HG02642 (cell line): ENCODE results near the gene RNF14.
"Not testable (repeated sequence)": the region's sequence is repeated elsewhere in the genome, so short reads cannot be mapped to it uniquely, and the experiment has no call there.

ENCODE experiments used
- ATAC-seq: cut with Tn5 transposase; IDR thresholded peaks from one replicate; pipeline ENCODE4 v1.9.1; 2021; ENCODE audit warnings: mild to moderate bottlenecking; ENCODE audit not compliant: unreplicated experiment, poor library complexity

RNF14 gene

GRCh38 chr5:141968914-141969608 lies at the start of gene RNF14:
RNF14 (plus strand) TSS chr5:141969105; CDS start chr5:141973589, 4,484 bp downstream.
- peak; percentile 93 for ATAC-seq

DNA sequence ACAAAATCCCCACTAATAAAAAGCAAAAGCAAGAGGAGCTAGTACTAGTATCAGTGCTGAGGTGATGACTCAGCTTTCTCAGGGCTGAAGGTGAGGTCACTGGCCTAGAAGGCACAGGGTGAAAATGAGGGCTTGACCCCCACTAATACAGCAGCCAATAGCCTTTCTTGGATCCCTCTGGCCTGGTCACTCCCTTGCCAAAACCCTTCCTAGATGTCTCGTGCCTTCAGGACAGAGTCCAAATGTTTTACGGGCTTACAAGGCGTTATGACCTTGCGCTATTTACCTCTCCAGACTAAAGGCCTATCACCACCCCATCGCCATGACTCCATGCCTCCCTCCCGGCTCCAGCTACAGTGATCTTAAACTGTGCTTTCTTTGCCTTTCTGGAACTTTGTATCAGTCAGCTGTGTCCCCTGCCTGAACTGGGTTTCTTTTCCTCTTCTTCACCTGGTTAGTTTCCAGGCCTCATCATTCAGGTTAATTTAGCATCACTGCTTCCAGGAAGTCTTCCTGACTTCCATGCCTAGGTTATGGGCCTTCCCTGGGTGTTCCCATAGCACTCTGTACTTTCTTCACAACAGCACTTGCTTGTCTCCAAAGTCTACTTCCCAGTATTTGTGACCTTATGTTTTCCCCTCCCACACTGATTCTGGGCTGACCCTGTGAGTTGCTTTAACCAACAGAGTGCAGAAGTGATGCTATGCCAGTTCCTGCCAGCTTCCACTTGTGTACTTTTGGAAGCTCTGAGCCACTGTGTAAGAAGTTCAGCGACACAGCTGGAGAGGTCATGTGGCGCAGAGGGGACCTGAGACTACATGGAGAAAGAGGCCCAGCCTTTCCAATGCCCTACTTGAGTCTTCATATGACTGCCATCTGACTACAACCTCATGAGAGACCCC lies 49.4 kb upstream of the RNF14 start:
- no peak for ATAC-seq

DNA sequence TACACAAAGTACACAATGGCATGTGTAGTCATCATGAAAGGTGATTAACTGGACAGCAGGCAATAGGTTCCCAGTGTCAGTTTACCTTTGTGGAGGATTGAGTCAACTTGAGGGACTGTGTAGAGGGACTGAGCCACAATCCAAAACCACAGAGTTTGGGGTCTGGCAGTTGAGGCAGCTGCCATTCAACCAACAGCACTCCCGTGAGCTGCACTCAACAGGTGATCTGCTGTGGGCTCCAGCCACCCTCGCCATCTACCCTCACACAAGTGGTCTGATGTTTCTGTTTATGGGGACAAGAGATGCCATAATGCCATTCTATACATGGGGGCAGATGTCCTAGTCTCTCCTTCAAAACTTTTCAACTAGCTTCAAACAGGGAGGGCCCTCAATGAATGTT lies 48.1 kb upstream of the RNF14 start:
- ATAC-seq: no peak

DNA sequence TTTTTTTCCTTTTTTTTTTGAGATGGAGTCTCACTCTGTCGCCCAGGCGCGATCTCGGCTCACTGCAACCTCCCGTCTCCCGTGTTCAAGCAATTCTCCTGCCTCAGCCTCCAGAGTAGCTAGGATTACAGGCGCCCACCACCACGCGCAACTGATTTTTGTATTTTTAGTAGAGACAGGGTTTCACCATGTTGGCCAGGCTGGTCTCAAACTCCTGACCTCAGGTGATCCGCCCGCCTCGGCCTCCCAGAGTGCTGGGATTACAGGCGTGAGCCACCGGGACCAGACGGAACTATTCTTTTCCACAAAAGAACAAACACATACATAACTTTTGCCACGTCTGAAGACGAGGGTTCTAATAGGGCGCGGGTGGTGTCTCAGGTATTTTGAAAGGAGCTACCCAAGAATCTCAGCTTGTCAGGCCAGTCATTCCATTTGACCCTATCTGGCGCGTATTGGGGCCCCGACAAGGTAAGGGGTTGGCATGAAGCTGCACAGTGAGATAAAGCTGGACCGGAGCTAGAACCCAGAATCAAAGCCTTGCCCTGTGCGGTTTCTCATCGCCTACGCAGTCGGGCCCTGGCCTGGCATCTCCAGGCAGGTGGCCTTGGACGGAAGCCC lies 46.0 kb upstream of the RNF14 start:
- not testable (repeated sequence) for ATAC-seq

GRCh38 chr5:141923448-141924313 lies 45.2 kb upstream of the RNF14 start, which contains the start of gene DELE1:
DELE1 (plus strand) TSS chr5:141923871; CDS start chr5:141923942, 71 bp downstream.
- ATAC-seq: peak; percentile 99

- no peak for ATAC-seq
These were observed 42.5 kb upstream of the RNF14 start for GRCh38 chr5:141926434-141926833.

DNA sequence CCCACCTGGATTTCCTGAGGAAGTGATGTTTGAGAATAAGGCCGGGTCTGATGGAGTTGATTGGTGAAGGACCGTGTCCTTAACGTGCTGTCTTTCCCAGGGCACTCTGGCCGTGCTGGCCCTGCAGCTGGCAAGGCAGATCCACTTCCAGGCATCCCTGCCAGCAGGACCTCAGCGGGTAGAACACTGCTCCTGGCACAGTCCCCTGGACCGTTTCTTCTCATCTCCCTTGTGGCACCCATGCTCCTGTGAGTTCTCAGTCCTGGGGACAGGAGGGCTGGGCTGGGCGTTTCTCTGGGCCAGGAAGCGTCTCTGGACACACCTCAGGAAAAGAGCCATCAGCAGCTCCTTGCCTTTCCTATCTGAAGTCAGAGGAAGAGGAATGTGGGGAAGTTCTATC lies 40.9 kb upstream of the RNF14 start:
- ATAC-seq: no peak

DNA sequence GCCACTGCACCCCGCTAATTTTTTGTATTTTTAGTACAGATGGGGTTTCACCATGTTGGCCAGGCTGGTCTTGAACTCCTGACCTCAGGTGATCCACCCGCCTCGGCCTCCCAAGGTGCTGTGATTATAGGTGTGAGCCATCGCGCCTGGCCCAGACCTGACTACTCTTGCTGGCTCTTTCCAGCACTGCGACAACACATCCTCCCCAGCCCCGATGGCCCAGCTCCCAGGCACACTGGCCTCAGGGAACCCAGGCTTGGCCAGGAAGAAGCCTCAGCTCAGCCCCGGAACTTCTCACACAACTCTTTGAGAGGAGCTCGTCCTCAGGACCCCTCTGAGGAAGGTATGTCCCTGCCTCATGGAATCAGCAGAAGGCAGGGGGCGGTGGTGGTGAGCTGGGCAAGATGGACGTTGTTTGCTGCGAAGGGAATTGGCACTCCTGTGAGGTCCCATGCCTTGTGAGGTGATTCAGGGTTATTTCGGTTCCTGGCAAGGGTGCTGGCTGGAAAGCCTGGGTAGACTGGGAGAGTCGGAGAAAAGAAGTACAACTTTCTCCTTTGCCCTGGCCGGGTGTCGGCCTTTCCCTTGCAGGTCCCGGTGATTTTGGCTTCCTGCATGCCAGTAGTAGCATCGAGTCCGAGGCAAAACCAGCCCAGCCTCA lies 39.4 kb upstream of the RNF14 start:
- no peak for ATAC-seq

GRCh38 chr5:141931694-141932093 lies 37.2 kb upstream of the RNF14 start:
- no peak for ATAC-seq

- no peak for ATAC-seq
These were observed 35.8 kb upstream of the RNF14 start for GRCh38 chr5:141933151-141933550.

- no peak for ATAC-seq
These were observed 34.6 kb upstream of the RNF14 start for GRCh38 chr5:141934099-141934844.

- no peak for ATAC-seq
These were observed 33.4 kb upstream of the RNF14 start for GRCh38 chr5:141935538-141935937.

DNA sequence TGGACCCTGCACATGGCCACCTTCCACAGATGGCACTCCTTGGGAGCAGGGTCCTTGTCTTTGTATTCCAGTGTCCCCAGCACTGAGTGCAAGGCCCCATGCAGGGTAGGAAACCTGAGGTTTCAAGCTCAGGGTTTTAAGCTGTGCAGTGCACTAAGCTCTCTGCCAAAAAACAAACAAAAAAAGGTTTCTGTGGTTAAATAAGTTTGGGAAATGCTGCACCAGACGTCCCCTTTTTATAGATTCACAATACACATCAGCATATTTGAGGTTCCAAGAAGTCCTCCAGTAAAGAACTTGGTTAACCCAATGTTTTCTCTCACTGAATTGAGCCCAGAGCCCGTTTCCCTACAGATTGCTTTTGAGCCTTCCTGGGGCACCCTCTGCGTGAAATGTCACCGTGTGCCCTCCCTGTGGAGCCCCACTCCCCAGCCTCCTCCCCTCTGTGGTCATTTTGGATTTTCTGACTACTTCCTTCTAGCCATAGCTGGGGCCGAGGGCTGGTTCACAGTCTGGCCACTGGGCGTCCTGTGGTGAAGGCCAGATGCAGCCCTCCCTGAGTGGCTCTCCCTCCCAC lies 28.1 kb upstream of the RNF14 start:
- ATAC-seq: no peak

DNA sequence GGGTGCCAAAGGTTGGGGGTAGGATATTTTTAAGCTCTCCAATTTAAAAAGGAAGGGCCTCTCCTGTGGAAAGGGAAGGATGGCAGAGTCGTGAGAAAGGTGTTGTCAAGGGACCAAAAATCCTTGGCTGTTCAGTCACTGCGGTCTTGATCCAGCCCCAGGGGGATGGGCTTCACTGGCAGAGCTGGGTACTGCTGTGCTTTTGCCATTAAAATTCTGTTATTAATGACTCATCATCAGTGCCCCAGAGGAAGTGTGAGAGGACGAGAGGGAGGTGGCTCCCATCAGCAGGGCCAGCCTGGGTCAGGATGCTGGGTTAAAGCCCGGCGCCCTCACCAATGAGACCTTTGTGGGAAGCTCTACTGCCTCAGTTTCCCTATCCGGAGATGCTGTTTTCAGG lies 27.6 kb upstream of the RNF14 start:
- no peak for ATAC-seq

- no peak for ATAC-seq
These were observed 27.1 kb upstream of the RNF14 start for GRCh38 chr5:141941779-141942178.

- no peak for ATAC-seq
These were observed 26.6 kb upstream of the RNF14 start for GRCh38 chr5:141942185-141942857.

DNA sequence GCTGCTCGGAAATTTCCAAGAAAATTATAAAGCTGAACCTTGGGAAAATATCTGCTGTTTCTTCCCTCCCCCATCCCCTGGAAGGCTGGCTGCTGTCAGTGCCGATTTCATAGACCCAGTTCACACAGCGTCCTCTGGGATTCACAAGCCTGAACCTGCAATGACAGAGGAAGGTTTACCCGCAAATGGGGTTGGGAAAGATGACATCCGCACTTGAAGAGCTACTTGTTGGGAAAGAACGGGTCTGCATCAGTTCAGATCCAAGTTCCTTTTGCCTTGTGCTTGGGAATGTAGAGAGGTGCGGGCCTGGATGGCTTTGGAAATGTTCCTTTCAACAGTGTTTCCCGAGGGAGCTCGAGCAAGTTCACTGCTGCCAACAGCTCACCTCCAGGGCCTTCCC lies 24.8 kb upstream of the RNF14 start:
- no peak for ATAC-seq

DNA sequence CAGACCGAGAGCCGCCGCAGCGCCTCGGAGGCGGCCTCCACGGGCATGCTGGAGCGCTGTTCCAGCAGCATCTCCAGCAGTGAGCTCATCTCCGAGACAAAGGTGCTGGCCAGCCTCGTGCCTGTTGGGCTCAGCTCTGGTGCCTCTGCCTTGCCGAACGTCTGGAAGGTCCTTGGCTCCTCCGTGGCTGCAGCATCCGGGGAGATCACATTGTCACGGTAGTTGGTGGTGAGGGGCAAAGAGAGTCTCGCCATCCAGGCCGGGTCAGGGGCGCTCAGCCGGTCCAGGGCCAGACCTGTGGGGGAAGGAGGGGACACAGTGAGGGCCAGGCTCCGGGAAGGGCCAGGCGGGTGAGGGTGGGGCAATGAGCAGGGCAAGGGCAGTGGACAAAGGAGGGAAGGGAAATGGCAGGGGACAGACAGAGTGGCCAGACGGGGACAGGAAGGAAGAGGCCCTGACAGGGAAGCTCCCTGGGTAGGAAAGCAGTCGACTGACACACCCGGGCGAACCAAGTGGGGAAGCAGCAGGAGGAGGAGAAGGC lies 23.3 kb upstream of the RNF14 start:
- no peak for ATAC-seq
